GM12864 (cell line): Measurements from ENCODE around the gene STX2.
"Not testable (repeated sequence)": the region's sequence is repeated elsewhere in the genome, so short reads cannot be mapped to it uniquely, and the experiment has no call there.

ENCODE experiments used
- DNase-seq: peaks from one replicate; pipeline ENCODE4 v3.0.0-alpha.2; 2011; ENCODE audit warnings: low read depth
- H3K4me3 ChIP-seq: 2 replicates; pipeline ENCODE4 v1.5.1; 2011; ENCODE audit warnings: mild to moderate bottlenecking, low read depth, low read length, control low read depth
- CTCF ChIP-seq: IDR thresholded peaks from 2 replicates; pipeline ENCODE4 v1.5.1; 2011; ENCODE audit warnings: low read depth, mild to moderate bottlenecking, moderate library complexity, low read length, control low read depth, inconsistent platforms; ENCODE audit errors: missing control alignments

STX2 gene

GRCh38 chr12:130838951-130839769, at the start of gene STX2:
Gene STX2 (minus strand): TSS chr12:130839250. CDS start chr12:130839099, 151 bp downstream.
- peak within 1 kb of the TSS; percentile 73 for H3K4me3 ChIP-seq
- peak; percentile 36 for TF ChIP-seq CTCF
- DNase-seq, result no peak

- not testable (repeated sequence) for DNase-seq, H3K4me3 ChIP-seq
Observed at GRCh38 chr12:130887190-130887589, 48.1 kb upstream of the STX2 start.

- DNase-seq, result no peak
- TF ChIP-seq CTCF, result no peak
- H3K4me3 ChIP-seq, result no peak overlapping the region
Observed at GRCh38 chr12:130881548-130881947, 42.5 kb upstream of the STX2 start.

GRCh38 chr12:130881046-130881445, 42.0 kb upstream of the STX2 start:
- no peak overlapping the region for H3K4me3 ChIP-seq
- no peak for TF ChIP-seq CTCF
- no peak for DNase-seq

- peak overlapping the region; percentile 22 for H3K4me3 ChIP-seq
- peak; percentile 24 for DNase-seq
- TF ChIP-seq CTCF, result no peak
Observed at GRCh38 chr12:130880411-130880885, 41.4 kb upstream of the STX2 start.

- H3K4me3 ChIP-seq, result no peak overlapping the region
- DNase-seq, result no peak
- no peak for TF ChIP-seq CTCF
Observed at GRCh38 chr12:130879781-130880389, 40.8 kb upstream of the STX2 start.

- DNase-seq, result peak; percentile 71
- no peak overlapping the region for H3K4me3 ChIP-seq
- TF ChIP-seq CTCF, result no peak
Observed at GRCh38 chr12:130879212-130879686, 40.2 kb upstream of the STX2 start.
